GM18519 (cell line): Measurements from ENCODE around the gene XXYLT1.
"Not testable (repeated sequence)": the region's sequence is repeated elsewhere in the genome, so short reads cannot be mapped to it uniquely, and the experiment has no call there.

ENCODE experiments used
- ATAC-seq: cut with Tn5 transposase; IDR thresholded peaks from one replicate; pipeline ENCODE4 v1.9.1; 2021; ENCODE audit warnings: mild to moderate bottlenecking, moderate library complexity; ENCODE audit not compliant: unreplicated experiment, low FRiP score

XXYLT1 gene

DNA sequence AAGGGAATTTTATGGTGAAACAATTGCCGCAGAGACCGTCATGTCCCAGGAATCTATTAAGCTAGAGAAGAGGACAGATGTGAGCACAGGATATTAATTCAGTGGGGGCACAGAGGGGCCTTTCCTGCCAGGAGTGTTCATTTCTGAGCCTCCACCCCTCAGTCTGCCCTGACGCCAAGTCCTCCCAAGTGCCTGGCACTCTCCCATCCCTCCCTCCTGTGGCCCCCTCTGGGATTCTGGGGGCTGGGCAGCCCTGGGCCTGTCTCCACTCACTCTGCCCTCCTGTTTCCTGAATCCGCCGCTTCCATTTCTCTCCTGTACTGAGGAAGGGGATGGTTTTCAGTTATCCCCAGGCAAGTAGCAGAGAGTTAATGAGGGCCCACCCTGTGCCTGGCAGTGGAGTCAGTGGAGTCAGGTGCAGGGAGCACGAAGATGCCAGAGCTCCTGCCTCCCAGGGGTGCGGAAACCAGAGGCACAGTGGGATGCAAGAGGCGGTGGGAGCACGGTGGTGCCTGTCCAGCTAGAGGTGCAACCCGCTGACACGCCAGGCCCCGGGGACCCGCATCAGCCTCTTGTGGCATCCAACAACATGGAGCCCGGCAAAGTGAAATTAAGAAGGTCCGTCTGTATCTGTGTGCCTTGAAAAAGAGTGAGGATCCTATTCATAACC, 212.5 kb downstream of the XXYLT1 start:
- ATAC-seq = no peak

- ATAC-seq = no peak
Observed at GRCh38 chr3:195057716-195058115, 213.2 kb downstream of the XXYLT1 start.

DNA sequence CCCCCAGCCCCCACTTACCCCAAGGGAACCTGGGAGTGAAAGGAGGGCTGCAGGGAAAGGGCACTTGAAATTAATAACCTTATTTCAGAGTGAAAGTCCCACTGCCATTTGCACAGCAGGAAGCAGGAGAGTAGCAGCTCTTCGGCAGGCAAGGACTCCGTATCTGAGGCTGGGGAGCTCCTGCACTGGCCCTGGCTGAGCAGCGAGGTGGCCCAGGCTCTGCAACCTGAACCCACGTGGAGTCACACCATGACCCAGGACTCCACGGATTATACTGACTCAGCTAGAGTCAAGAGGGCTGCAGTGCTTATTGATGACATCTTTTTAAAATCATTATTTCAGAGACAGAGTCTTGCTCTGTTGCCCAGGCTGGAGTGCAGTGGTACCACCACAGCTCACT, 214.5 kb downstream of the XXYLT1 start:
- no peak for ATAC-seq

DNA sequence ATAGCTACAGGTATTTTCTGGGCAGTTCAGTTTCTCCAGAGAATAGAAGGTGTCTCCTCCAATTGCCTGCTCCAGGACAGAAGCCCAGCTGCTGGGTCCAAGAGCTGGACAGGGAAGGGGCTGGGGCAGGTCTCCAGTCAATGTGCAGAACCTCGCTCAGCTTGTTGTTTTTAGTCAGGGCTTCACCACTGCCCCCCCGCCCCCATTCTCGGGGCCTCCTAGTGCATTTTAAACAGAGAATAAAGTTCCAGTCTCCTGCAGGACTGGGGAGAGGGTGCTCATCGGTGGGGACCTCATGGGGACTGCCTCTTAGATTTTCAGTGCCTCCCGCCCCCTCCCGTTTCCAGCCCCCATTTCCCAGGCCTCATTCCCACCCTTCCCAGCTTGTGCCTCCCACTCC, 216.6 kb downstream of the XXYLT1 start:
- ATAC-seq = no peak

DNA sequence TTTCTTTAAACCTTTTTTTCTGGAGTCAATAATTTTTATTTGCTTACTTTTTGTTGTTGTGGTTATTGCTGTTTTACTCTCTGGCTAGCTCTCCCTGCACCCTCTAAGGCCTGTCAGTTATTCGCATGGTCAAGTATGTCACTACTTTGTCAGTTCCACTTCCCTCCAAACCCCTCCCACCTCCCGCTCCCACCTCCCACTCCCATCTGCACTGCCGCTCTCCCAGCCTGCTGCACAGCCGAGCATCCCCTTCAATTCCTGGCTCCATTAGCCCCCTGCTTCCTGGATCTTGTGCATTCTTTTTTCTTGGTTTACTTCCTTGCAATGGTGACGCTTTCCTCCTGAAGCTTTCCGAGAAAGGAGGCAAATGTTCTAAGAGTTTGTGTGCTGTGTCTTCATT, 218.0 kb downstream of the XXYLT1 start:
- no peak for ATAC-seq

- ATAC-seq = not testable (repeated sequence)
Observed at GRCh38 chr3:195050296-195050695, 220.7 kb downstream of the XXYLT1 start.

- no peak for ATAC-seq
Observed at GRCh38 chr3:195048059-195048905, 222.7 kb downstream of the XXYLT1 start.

GRCh38 chr3:195047536-195047935, 223.4 kb downstream of the XXYLT1 start:
- no peak for ATAC-seq

GRCh38 chr3:195046441-195046840, 224.5 kb downstream of the XXYLT1 start:
- ATAC-seq = no peak

DNA sequence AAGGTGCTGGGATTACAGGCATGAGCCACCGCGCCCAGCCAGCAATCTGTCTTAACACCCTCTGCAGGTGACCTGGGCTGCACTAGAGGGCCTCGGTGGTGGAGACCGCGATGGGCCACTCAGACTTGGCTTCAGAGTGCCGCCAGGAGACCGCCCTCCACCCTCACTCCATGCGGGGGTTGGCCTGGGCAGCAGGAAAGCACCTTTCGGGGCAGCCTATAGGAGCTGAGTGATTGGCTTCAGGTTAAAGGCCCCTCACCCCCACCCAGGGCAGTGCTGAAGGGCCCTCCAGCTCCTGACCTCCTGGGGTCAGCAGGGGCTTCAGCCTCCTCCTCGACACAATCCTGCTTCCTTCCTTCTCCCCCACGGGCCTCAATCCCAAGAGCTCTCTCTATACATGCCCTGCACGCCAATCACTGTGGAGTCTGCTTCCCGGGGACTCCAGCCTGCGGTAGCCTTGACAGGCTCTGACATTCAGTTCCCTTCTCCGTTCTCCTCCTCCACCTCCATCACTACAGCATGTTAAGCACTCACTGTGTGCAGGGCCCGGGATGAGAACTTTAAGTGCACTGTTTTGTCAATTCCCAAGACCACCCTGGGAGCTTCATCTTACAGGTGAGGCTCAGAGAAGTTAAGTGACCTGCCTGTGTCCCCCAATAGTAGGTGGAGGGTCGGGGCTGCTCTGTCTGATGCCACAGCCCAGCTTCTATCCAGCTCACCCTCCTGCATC, 225.3 kb downstream of the XXYLT1 start:
- ATAC-seq = no peak

DNA sequence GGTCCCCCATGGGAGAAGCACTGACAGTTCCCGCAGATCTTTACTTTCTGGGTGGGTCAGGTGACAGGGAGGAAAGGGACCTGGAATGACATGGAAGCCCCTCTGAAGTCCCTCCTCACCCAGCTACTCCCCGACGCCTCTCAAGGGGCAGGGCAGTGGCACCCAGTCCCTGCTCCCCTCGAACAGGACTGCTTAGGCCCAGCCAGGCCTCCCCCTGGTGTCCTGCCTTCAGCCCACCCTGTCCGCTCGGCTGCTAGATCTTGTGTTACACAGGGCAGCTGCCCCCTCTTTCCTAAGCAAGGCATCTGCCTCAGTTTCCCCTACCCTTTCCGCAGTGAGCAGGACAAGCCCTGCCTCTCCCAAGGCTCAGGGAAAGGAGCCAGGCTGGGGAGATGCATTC, 226.5 kb downstream of the XXYLT1 start:
- ATAC-seq = no peak

DNA sequence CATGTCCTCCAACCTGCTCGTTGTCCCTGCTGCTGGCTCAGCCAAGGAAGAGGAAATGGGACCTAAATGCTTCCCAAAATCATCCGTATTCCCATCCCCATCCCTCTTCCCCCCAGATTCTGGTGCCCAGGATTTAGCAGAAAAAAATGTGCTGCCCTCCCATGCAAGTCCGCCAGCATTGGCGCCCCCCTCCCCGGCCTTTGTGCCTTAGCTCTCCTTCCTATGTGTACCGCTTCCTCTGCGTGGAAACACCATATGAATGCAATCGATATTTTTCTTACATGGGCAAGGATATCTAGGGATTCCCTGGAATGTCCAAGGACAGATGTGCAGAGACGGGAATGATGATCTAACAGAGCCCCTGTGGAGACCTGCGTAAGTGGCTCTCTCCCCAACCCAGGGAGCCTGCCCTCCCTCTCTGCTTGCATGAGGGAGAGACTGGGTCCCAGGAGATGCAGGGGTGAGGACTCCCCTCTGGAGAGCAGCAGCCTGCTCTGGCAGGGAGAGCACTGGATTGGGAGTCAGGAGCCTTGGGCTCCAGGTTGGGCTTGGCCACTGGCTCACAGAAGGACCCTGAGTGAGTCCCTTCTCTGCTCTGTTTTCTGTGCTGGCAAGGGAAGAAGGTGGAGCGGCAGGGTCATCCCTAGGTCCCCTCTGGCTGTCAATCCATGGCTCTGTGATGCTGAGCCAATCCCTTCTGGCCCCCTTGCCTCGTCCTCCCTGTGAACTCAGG, 227.2 kb downstream of the XXYLT1 start:
- no peak for ATAC-seq

DNA sequence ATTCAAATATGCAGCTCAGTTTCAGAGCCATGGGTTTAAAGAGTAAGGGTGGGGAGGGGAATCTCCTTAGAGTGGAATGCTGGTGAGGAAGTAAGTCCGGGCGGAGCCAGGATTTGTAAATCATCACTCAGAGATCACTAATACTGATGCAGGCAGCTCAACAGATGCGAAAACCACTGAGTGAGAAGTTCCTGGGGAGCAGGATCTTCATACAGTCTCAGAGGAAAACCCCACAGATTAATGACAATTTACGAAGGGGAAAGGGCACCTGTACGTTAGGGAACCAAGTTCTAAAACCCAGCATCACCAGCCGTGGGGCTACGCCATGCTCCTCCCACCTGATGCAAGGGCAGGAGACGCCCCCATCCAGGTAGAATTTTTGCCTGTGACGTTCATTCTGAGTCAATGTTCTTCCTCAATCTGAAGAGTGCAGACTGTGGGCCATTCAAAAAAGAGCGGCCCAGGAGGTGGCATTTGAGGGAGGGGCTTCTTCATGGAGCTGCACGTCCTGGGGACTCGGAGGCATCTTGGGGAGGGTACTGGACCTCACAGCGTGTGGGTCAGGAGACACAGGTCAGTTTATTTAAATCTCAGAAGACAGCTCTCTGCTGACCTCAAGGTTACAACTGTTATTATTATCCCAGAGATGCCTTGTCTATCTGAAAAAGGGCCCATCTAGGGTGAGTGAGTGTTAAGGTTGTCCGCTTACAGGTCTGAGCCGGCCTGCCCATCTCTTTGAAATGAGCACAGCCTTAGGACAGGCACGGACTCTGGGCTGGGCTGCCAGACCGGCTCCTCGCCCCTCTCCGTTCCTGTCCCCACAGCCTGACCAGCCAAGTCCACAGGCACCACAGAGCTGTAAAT, 228.0 kb downstream of the XXYLT1 start:
- no peak for ATAC-seq

DNA sequence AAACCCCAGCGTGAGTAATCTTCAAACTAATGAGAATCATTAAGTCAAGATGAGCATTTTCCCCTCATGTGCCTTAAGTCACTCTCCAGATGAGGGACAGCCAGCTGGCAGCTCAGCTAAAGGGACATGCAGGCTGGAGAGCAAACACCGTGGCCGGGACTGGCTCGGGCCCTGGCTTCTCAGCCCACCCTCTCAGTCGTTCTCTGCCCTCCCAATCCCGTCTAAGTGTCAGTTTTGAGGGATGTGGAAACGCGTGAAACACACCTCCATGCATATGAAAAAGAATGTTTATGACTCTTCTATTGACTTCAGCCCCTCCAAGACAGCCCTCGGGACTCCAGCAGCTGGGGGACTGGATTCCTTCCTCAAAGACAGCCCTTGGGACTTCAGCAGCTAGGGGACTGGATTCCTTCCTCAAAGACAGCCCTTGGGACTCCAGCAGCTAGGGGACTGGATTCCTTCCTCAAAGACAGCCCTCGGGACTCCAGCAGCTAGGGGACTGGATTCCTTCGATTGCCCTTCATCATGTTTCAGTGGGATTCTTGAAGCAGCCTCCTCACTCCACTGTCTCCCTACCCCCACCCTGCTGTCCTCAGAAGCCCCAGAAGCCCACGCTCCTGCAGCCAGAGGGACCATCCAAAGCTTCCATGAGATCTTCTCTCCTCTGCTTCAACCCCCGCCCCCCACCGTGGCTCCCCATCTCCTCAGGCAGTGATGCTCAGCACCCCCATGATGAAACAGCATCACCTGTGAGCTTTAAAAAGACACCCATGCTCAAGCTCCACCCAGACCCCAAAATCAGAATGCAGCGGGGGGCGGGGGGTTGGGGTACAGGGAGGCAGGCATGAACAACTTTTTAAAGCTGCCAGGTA, 228.9 kb downstream of the XXYLT1 start:
- ATAC-seq = no peak

DNA sequence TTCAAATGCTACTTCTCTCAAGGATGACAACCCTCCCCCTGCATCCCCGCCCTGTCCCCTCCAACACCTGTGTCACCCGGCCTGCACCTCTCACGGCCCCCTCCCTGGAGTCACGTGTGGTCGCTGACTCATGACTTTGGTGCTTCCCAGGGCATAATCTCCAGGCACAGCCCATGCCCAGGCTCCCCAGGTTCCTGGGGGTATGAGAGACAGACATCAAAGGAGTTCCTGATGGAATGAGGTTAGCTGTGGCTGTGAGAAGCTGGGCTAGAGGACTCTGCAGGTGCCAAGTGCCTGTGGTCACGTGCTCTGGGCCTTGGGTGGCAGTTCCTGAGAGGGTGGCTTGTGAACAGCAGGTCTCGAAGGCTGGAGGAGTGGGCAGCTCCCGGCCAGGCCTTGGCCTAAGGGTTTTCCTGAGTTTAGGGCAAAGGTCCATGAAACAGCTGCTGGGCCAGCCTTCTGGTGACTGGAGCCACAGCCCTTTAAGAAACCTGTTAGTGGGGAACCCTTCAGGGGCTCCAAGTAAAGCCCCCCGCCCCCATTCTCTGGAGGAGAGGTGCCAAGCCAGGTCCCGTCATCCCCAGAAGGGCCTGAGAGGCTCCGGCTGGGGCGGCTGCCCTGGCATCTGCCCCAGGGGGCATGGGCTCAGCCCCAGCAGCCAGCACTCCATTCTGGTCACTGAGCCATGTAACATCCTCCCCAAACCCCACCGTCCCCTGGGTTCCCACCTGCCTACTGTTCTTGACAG, 230.0 kb downstream of the XXYLT1 start:
- ATAC-seq = no peak

- ATAC-seq = no peak
Observed at GRCh38 chr3:195040094-195040493, 230.9 kb downstream of the XXYLT1 start.

- no peak for ATAC-seq
Observed at GRCh38 chr3:195039180-195039843, 231.6 kb downstream of the XXYLT1 start.

GRCh38 chr3:195038161-195038560, 232.8 kb downstream of the XXYLT1 start:
- no peak for ATAC-seq
